Mucosa of rectum (tissue), 2 donors: Measurements from ENCODE around the gene PHPT1.

Experiments
- H3K27ac ChIP-seq, 2 donors: one replicate each; pipeline ENCODE4 v1.7.0; 2013; ENCODE audit warnings: inconsistent platforms in 2 of 2, low read depth in 2 of 2, low read length in 2 of 2
- H3K27me3 ChIP-seq, 2 donors: one replicate each; pipeline ENCODE4 v1.7.0; 2013; ENCODE audit warnings: low read length in 2 of 2; ENCODE audit not compliant: control insufficient read depth in 2 of 2, insufficient read depth in 2 of 2
- H3K36me3 ChIP-seq, 2 donors: one replicate each; pipeline ENCODE4 v1.7.0; 2013; ENCODE audit warnings: low read length in 2 of 2; ENCODE audit not compliant: control insufficient read depth in 2 of 2, insufficient read depth in 2 of 2
- H3K4me1 ChIP-seq, 2 donors: one replicate each; pipeline ENCODE4 v1.7.0; 2013; ENCODE audit warnings: low read length in 2 of 2, mild to moderate bottlenecking in 1 of 2; ENCODE audit not compliant: control insufficient read depth in 2 of 2, insufficient read depth in 2 of 2
- H3K4me3 ChIP-seq, 2 donors: one replicate each; pipeline ENCODE4 v1.7.0; 2013; ENCODE audit warnings: low read length in 2 of 2
- H3K9ac ChIP-seq, 2 donors: one replicate each; pipeline ENCODE4 v1.7.0; 2013; ENCODE audit warnings: low read length in 2 of 2, low read depth in 1 of 2, mild to moderate bottlenecking in 1 of 2
- H3K9me3 ChIP-seq, 2 donors: one replicate each; pipeline ENCODE4 v1.7.0; 2013; ENCODE audit warnings: low read length in 2 of 2; ENCODE audit not compliant: control insufficient read depth in 2 of 2
- donor health status: healthy.
- donor health status: Normal muscosa, but diverticular disease.

The PHPT1 gene

DNA sequence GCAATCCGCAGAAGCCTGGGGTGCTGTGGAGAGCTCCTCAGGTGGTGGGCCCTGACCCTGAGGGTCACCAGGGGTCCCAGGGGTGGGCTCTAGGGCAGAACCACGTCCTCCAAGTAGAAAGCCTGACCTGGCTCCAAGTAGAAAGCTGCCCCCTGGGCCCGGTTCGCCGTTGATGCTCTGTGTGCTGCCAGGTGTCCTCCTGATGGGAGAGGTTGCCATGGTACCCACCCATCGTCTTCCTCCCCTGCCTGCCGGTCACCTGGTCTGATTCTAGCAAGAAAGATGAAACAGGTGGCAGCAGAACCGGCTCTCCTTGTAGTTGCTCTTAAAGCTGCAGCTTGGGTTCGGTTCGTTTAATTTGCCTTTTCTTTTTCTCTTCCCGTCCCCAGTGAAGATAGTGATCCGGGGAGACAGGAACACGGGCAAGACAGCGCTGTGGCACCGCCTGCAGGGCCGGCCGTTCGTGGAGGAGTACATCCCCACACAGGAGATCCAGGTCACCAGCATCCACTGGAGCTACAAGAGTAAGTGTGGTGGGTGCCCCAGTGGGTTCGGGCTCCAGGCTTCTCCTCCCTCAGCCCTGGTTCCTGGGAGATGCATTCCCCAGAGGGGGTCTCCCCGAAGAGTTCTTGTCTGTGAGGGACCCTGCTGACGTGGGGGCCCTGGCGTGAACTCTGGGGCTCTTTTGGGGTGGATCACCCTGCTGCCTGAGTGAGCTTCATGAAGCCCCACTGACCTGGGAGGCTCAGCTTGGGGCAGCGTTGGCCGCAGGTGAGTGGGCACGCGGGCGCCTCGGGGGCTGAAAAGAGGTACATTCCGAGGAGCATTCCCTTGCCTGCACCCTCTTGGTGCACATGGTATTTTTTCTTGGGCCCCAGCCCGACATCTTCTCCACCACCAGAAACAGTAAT lies 25.8 kb upstream of the PHPT1 start:
- no peak overlapping the region for H3K27ac ChIP-seq
- no peaks in the 10 kb centered on the region for H3K9me3 ChIP-seq
- no peaks in the 10 kb centered on the region for H3K27me3 ChIP-seq
- no peak overlapping the region for H3K4me3 ChIP-seq
- no peak overlapping the region for H3K9ac ChIP-seq
- H3K36me3 ChIP-seq: peaks cover 27 to 33% of the 10 kb centered on the region in 2 donors
- H3K4me1 ChIP-seq: no peaks in the 10 kb centered on the region

GRCh38 chr9:136824496-136825225 lies 24.5 kb upstream of the PHPT1 start:
- peaks cover 33 to 46% of the 10 kb centered on the region in 2 donors for H3K36me3 ChIP-seq
- H3K27ac ChIP-seq: no peak overlapping the region
- H3K27me3 ChIP-seq: no peaks in the 10 kb centered on the region
- no peak overlapping the region for H3K9ac ChIP-seq
- no peaks in the 10 kb centered on the region for H3K4me1 ChIP-seq
- H3K4me3 ChIP-seq: no peak overlapping the region
- H3K9me3 ChIP-seq: no peaks in the 10 kb centered on the region

GRCh38 chr9:136825295-136826187 lies 23.7 kb upstream of the PHPT1 start:
- H3K9ac ChIP-seq: no peak overlapping the region
- no peak overlapping the region for H3K4me3 ChIP-seq
- H3K9me3 ChIP-seq: no peaks in the 10 kb centered on the region
- peaks cover 41 to 54% of the 10 kb centered on the region in 2 donors for H3K36me3 ChIP-seq
- no peaks in the 10 kb centered on the region for H3K4me1 ChIP-seq
- no peaks in the 10 kb centered on the region for H3K27me3 ChIP-seq
- no peak overlapping the region for H3K27ac ChIP-seq

- no peak overlapping the region for H3K9ac ChIP-seq
- H3K4me1 ChIP-seq: no peaks in the 10 kb centered on the region
- H3K4me3 ChIP-seq: no peak overlapping the region
- H3K36me3 ChIP-seq: peaks cover 47 to 58% of the 10 kb centered on the region in 2 donors
- no peaks in the 10 kb centered on the region for H3K9me3 ChIP-seq
- H3K27ac ChIP-seq: no peak overlapping the region
- H3K27me3 ChIP-seq: no peaks in the 10 kb centered on the region
These were observed 23.0 kb upstream of the PHPT1 start for GRCh38 chr9:136826188-136826541.

- Histone ChIP-seq H3K36me3 (peaks cover 54 to 65% of the 10 kb centered on the region in 2 donors), H3K27ac (no peak overlapping the region), H3K27me3 (no peaks in the 10 kb centered on the region), H3K4me1 (no peaks in the 10 kb centered on the region), H3K4me3 (no peak overlapping the region), H3K9me3 (no peaks in the 10 kb centered on the region), H3K9ac (no peak overlapping the region)
These were observed 22.3 kb upstream of the PHPT1 start for GRCh38 chr9:136826703-136827582.

GRCh38 chr9:136827794-136828473 lies 21.3 kb upstream of the PHPT1 start:
- peaks cover 58 to 74% of the 10 kb centered on the region in 2 donors for H3K36me3 ChIP-seq
- no peak overlapping the region for H3K27ac ChIP-seq
- H3K4me3 ChIP-seq: no peak overlapping the region
- no peaks in the 10 kb centered on the region for H3K27me3 ChIP-seq
- no peaks in the 10 kb centered on the region for H3K9me3 ChIP-seq
- no peaks in the 10 kb centered on the region for H3K4me1 ChIP-seq
- no peak overlapping the region for H3K9ac ChIP-seq

DNA sequence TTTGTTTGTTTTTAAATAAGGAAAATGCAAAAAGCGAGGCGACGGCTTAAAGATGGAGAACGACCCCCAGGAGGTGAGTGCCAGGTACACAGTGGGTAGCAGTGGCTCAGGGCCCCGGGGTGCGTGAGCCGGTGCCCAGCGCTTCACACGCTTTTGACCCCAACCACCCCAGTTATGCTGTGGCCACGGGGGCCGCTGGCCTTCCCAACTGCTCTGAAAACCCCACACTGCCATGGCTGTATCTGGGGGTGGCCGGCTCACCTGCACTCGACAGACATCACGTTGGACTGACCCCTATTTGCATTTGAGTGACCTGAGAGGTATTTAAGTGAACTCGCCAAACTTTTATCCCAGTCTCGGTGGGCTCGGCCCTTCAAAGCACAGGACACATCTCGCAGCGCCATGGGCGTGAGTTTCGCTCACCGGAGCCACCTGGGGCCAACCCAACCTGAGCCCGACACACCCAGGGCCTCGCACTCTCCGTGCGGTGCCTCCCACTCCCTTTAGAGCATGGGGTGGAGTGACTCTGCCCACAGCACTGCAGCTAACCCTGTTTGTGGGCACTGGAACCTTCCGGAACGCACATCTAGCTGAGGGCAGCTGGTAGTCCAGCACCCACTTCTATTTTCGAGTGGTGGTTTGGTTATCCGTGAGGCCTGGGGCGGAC lies 20.6 kb upstream of the PHPT1 start:
- Histone ChIP-seq H3K4me1 (no peaks in the 10 kb centered on the region), H3K9me3 (no peaks in the 10 kb centered on the region), H3K4me3 (no peak overlapping the region), H3K27me3 (no peaks in the 10 kb centered on the region), H3K9ac (no peak overlapping the region), H3K27ac (no peak overlapping the region), H3K36me3 (peaks cover 58 to 71% of the 10 kb centered on the region in 2 donors)

DNA sequence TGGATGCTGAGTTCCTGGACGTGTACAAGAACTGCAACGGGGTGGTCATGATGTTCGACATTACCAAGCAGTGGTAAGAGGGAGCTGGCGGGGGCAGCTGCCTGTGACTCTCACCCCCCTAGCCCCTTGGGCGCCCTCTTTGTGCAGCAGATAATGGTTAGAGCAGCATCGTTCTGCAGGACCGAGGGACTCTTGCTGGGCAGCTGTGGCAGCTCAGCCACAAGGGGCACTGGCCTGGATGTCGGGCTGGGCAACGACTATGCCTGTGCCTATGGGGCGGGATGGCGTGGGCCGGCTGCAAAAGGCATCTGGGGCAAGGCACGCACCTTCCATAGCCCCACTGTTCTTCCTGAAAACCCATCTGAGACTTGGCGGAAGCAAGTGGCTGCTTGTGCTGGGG lies 19.8 kb upstream of the PHPT1 start:
- H3K9me3 ChIP-seq: no peaks in the 10 kb centered on the region
- no peaks in the 10 kb centered on the region for H3K27me3 ChIP-seq
- H3K4me1 ChIP-seq: no peaks in the 10 kb centered on the region
- H3K27ac ChIP-seq: no peak overlapping the region
- H3K4me3 ChIP-seq: no peak overlapping the region
- peaks cover 58 to 66% of the 10 kb centered on the region in 2 donors for H3K36me3 ChIP-seq
- H3K9ac ChIP-seq: no peak overlapping the region
